OCI-LY7 (cell line): ENCODE data around the gene GPR35. TPM values are rescaled to one million over a fixed set of nuclear protein-coding genes. Genes with fewer than 3 reads are reported as not detected.

Experiments
- BruUV-seq: library from RNA; stranded (reverse); fragments of 400-500 nt; replicated peaks from 2 replicates; lab custom pipeline; 2021; lab: Mats Ljungman, UMichigan
- CTCF ChIA-PET: fragments of 300-600 bp; sonication (Branson Sonifier 250); formaldehyde crosslinking; loops from one replicate; lab custom pipeline; 2022; ENCODE audit warnings: antibody characterized with exemption; ENCODE audit not compliant: unreplicated experiment; lab: Charles Lee
- POLR2A ChIA-PET: fragments of 300-600 bp; sonication (Branson Sonifier 250); formaldehyde crosslinking; loops from one replicate; lab custom pipeline; 2022; ENCODE audit warnings: antibody characterized with exemption; lab: Charles Lee
- DNase-seq: peaks from one replicate; pipeline ENCODE4 v3.0.0-alpha.2; 2015; ENCODE audit warnings: low spot score
- H2AFZ ChIP-seq: fragments of 200-600 bp; sonication (generic), shearing (Covaris generic); 2 replicates; pipeline ENCODE4 v1.6.1; 2014; ENCODE audit warnings: mild to moderate bottlenecking, antibody characterized with exemption, low read length, moderate library complexity
- H3K27ac ChIP-seq: fragments of 200-600 bp; sonication (generic); 2 replicates; pipeline ENCODE4 v1.5.1; 2014; ENCODE audit warnings: mixed run types, low read depth, mild to moderate bottlenecking, moderate library complexity, low read length, inconsistent platforms; ENCODE audit not compliant: poor library complexity, severe bottlenecking
- H3K36me3 ChIP-seq: fragments of 200-600 bp; sonication (generic); 2 replicates; pipeline ENCODE4 v1.6.1; 2014; ENCODE audit warnings: mild to moderate bottlenecking, antibody characterized with exemption, low read length, moderate library complexity, mixed read lengths; ENCODE audit not compliant: insufficient read depth
- H3K4me1 ChIP-seq: fragments of 200-600 bp; sonication (generic); 2 replicates; pipeline ENCODE4 v1.5.1; 2014; ENCODE audit warnings: mild to moderate bottlenecking, low read length; ENCODE audit not compliant: insufficient read depth, poor library complexity, severe bottlenecking
- H3K4me2 ChIP-seq: fragments of 200-600 bp; sonication (generic); 2 replicates; pipeline ENCODE4 v1.6.1; 2014; ENCODE audit warnings: mild to moderate bottlenecking, low read length
- H3K4me3 ChIP-seq: fragments of 200-600 bp; sonication (generic); 2 replicates; pipeline ENCODE4 v1.5.1; 2014; ENCODE audit warnings: mild to moderate bottlenecking, low read depth, low read length; ENCODE audit not compliant: poor library complexity, severe bottlenecking
- H3K79me2 ChIP-seq: fragments of 200-600 bp; sonication (generic); 2 replicates; pipeline ENCODE4 v1.6.1; 2016; ENCODE audit warnings: low read depth, mild to moderate bottlenecking, low read length, moderate library complexity, mixed read lengths; ENCODE audit not compliant: insufficient read depth
- H3K9me2 ChIP-seq: fragments of 200-600 bp; sonication (generic); 2 replicates; pipeline ENCODE4 v1.6.1; 2016; ENCODE audit warnings: mild to moderate bottlenecking, low read length, mixed read lengths; ENCODE audit not compliant: insufficient read depth
- H3K9me3 ChIP-seq: fragments of 200-600 bp; sonication (generic); 2 replicates; pipeline ENCODE4 v1.6.1; 2014; ENCODE audit warnings: mild to moderate bottlenecking, mixed run types, low read length, mixed read lengths
- H4K20me1 ChIP-seq: fragments of 200-600 bp; sonication (generic); 2 replicates; pipeline ENCODE4 v1.6.1; 2014; ENCODE audit warnings: mild to moderate bottlenecking, antibody characterized with exemption, low read length, moderate library complexity, mixed read lengths; ENCODE audit not compliant: insufficient read depth
- CTCF ChIP-seq: fragments of 200-600 bp; sonication (generic); conservative IDR thresholded peaks from 2 replicates; pipeline ENCODE4 v1.5.1; 2014; ENCODE audit warnings: mild to moderate bottlenecking, antibody characterized with exemption, low read length, moderate library complexity, mixed read lengths
- EZH2phosphoT487 ChIP-seq: fragments of 200-600 bp; sonication (generic); IDR thresholded peaks from 2 replicates; pipeline ENCODE4 v1.6.1; 2018; ENCODE audit warnings: low read depth, borderline replicate concordance, mild to moderate bottlenecking, mixed run types, antibody characterized with exemption, low read length, moderate library complexity, mixed read lengths
- intact Hi-C: fragments of 100-400 bp; cut with micrococcal nuclease; formaldehyde crosslinking; loops from one replicate; pipeline ENCODE4 v1.10.0; 2022; ENCODE audit not compliant: unreplicated experiment
- total RNA-seq, 2 experiments: library from RNA; depleted of rRNA in 1 of 2; stranded (reverse); fragments of >200 nt in 1 of 2; shearing (Covaris generic) in 1 of 2; gene quantifications; 2 replicates each; pipeline ENCODE4 v1.2.3, GENCODE V29; 2014 to 2022

GPR35 gene
- total RNA-seq, 2 experiments from 2014 or later = 0.88 to 2.4 TPM

- Histone ChIP-seq H3K4me1 (no peaks in the 10 kb centered on the region), H3K9me3 (no peaks in the 10 kb centered on the region), H3K4me2 (no peak overlapping the region), H3K4me3 (no peak overlapping the region), H3K36me3 (no peaks in the 10 kb centered on the region), H3K27ac (no peak overlapping the region), H4K20me1 (no peaks in the 10 kb centered on the region), H3K79me2 (no peaks in the 10 kb centered on the region), H2AFZ (no peak overlapping the region), H3K9me2 (no peaks in the 10 kb centered on the region)
- ChIA-PET POLR2A (interaction anchor here (0.6 kb wide), 1 partner anchor 1150 kb away, joined by 3 read pairs; no protein-coding TSS in a partner anchor), CTCF (no interaction called here)
- BruUV-seq = no TSS peak
- no peak for TF ChIP-seq CTCF
- no peak for TF ChIP-seq EZH2phosphoT487
- intact Hi-C loops = no loop called here
- DNase-seq = no peak
Observed at GRCh38 chr2:240611601-240612210, 13.6 kb upstream of the GPR35 start.

GRCh38 chr2:240613781-240614180 is 11.5 kb upstream of the GPR35 start:
- H3K36me3 ChIP-seq = no peaks in the 10 kb centered on the region
- no peaks in the 10 kb centered on the region for H3K4me1 ChIP-seq
- no peak overlapping the region for H3K4me3 ChIP-seq
- no peak overlapping the region for H3K27ac ChIP-seq
- H4K20me1 ChIP-seq = no peaks in the 10 kb centered on the region
- no peak overlapping the region for H3K4me2 ChIP-seq
- BruUV-seq = TSS peak; percentile 51
- no peaks in the 10 kb centered on the region; the same call in 1 of the 2 replicates for H3K9me3 ChIP-seq
- ChIA-PET CTCF (no interaction called here), POLR2A (no interaction called here)
- H2AFZ ChIP-seq = no peak overlapping the region
- intact Hi-C loops = no loop called here
- H3K9me2 ChIP-seq = no peaks in the 10 kb centered on the region
- no peak for TF ChIP-seq CTCF
- no peak for TF ChIP-seq EZH2phosphoT487
- no peaks in the 10 kb centered on the region for H3K79me2 ChIP-seq
- no peak for DNase-seq

GRCh38 chr2:240614391-240614790 is 10.9 kb upstream of the GPR35 start:
- Histone ChIP-seq H3K9me3 (no peaks in the 10 kb centered on the region; the same call in 1 of the 2 replicates), H3K79me2 (no peaks in the 10 kb centered on the region), H3K27ac (no peak overlapping the region), H3K9me2 (no peaks in the 10 kb centered on the region), H3K4me2 (no peak overlapping the region), H3K36me3 (no peaks in the 10 kb centered on the region), H2AFZ (no peak overlapping the region), H3K4me1 (no peaks in the 10 kb centered on the region), H3K4me3 (no peak overlapping the region), H4K20me1 (no peaks in the 10 kb centered on the region)
- BruUV-seq = no TSS peak
- ChIA-PET POLR2A (no interaction called here), CTCF (no interaction called here)
- no peak for DNase-seq
- TF ChIP-seq CTCF = no peak
- TF ChIP-seq EZH2phosphoT487 = no peak
- intact Hi-C loops = no loop called here
